Measurements from ENCODE around the gene PPP4C.

PPP4C gene

GRCh38 chr16:30041841-30042240, 34.0 kb upstream of the PPP4C start:
- no peaks in the 10 kb centered on the region for H3K36me3 ChIP-seq (ENCODE audit: control insufficient read depth, insufficient read depth, low read length)
- H3K9me3 ChIP-seq (ENCODE audit: control insufficient read depth, low read length): no peaks in the 10 kb centered on the region
- H3K27me3 ChIP-seq (ENCODE audit: control insufficient read depth, insufficient read depth, low read length): peaks cover 10% of the 10 kb centered on the region
- no peak overlapping the region for H3K4me3 ChIP-seq (ENCODE audit: low read length)
- H3K9ac ChIP-seq (ENCODE audit: low read length): no peak overlapping the region
- no peaks in the 10 kb centered on the region for H3K4me1 ChIP-seq (ENCODE audit: control insufficient read depth, insufficient read depth, low read length)

- H3K27me3 ChIP-seq (ENCODE audit: control insufficient read depth, insufficient read depth, low read length): peaks cover 10% of the 10 kb centered on the region
These were observed 29.6 kb upstream of the PPP4C start for GRCh38 chr16:30046178-30046577.

GRCh38 chr16:30046588-30046987, 29.2 kb upstream of the PPP4C start:
- H3K36me3 ChIP-seq (ENCODE audit: control insufficient read depth, insufficient read depth, low read length): no peaks in the 10 kb centered on the region
- no peak overlapping the region for H3K4me3 ChIP-seq (ENCODE audit: low read length)
- H3K9ac ChIP-seq (ENCODE audit: low read length): no peak overlapping the region
- no peaks in the 10 kb centered on the region for H3K4me1 ChIP-seq (ENCODE audit: control insufficient read depth, insufficient read depth, low read length)
- no peaks in the 10 kb centered on the region for H3K9me3 ChIP-seq (ENCODE audit: control insufficient read depth, low read length)
- peaks cover 10% of the 10 kb centered on the region for H3K27me3 ChIP-seq (ENCODE audit: control insufficient read depth, insufficient read depth, low read length)

More at GRCh38 chr16:30046178-30046577, 29.6 kb upstream of the PPP4C start:
- Histone ChIP-seq H3K9me3 (ENCODE audit: control insufficient read depth, low read length) (no peaks in the 10 kb centered on the region), H3K36me3 (ENCODE audit: control insufficient read depth, insufficient read depth, low read length) (no peaks in the 10 kb centered on the region), H3K4me3 (ENCODE audit: low read length) (no peak overlapping the region), H3K4me1 (ENCODE audit: control insufficient read depth, insufficient read depth, low read length) (no peaks in the 10 kb centered on the region), H3K9ac (ENCODE audit: low read length) (no peak overlapping the region)

DNA sequence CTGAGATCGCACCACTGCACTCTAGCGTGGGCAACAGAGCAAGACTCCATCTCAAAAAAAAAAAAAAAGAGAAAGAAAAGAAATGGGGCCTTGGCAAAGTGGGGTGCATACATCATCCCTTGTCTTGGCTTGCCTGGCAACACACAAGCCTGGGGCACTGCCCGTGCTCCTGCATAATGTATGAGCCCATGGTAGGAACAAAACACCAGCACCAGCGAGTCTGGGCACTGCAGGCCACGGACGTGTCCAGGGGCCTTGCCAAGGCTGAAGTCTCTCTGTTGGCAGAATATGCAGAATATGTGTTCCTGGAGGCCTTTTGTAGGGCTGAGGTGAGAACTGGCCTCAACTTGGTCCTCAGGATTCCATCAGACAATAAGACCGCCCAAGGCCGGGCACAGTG, 25.9 kb upstream of the PPP4C start:
- no peak overlapping the region for H3K9ac ChIP-seq (ENCODE audit: low read length)
- H3K4me3 ChIP-seq (ENCODE audit: low read length): no peak overlapping the region
- H3K36me3 ChIP-seq (ENCODE audit: control insufficient read depth, insufficient read depth, low read length): no peaks in the 10 kb centered on the region
- H3K4me1 ChIP-seq (ENCODE audit: control insufficient read depth, insufficient read depth, low read length): peaks cover 11% of the 10 kb centered on the region
- no peaks in the 10 kb centered on the region for H3K9me3 ChIP-seq (ENCODE audit: control insufficient read depth, low read length)
- H3K27me3 ChIP-seq (ENCODE audit: control insufficient read depth, insufficient read depth, low read length): peaks cover 10% of the 10 kb centered on the region

GRCh38 chr16:30051518-30051917, 24.3 kb upstream of the PPP4C start:
- Histone ChIP-seq H3K9me3 (ENCODE audit: control insufficient read depth, low read length) (no peaks in the 10 kb centered on the region), H3K4me3 (ENCODE audit: low read length) (no peak overlapping the region), H3K9ac (ENCODE audit: low read length) (no peak overlapping the region), H3K4me1 (ENCODE audit: control insufficient read depth, insufficient read depth, low read length) (peaks cover 20% of the 10 kb centered on the region), H3K36me3 (ENCODE audit: control insufficient read depth, insufficient read depth, low read length) (no peaks in the 10 kb centered on the region), H3K27me3 (ENCODE audit: control insufficient read depth, insufficient read depth, low read length) (peaks cover under 1% of the 10 kb centered on the region)

DNA sequence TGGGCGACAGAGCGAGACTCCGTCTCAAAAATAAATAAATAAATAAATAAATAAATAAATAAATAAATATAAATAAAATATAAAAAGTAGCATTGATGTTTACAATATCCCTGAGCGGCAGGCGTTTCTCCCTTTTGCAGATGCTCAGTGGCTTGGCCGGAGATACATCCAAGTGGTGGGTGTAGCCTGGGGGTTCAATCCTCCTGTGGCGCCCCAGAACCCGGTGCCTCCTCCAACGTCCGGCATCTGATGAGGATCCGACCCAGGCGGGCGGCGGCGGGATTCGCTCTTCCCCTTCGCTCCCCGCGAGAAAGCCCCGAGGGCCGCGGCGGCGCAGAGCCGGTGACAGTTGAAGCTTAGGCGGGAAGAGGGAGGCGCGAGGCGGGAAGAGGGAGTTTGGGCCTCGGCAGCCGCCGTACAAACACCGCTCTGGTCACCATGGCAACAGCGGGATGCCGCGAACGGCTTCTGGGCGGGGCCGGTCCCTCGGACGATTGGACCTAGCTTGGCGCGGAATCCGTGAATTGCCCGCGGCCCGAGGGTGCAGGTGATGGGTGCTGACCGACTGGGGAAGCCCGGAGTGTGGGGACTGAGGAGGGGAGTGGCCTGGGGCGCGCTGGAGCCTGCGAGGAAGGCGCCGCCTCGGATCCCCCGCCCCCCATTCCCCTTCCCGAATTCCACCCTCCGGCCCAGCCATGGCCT, 23.0 kb upstream of the PPP4C start:
- Histone ChIP-seq H3K4me1 (ENCODE audit: control insufficient read depth, insufficient read depth, low read length) (peaks cover 20% of the 10 kb centered on the region), H3K9ac (ENCODE audit: low read length) (peak overlapping the region; percentile 65), H3K9me3 (ENCODE audit: control insufficient read depth, low read length) (no peaks in the 10 kb centered on the region), H3K27me3 (ENCODE audit: control insufficient read depth, insufficient read depth, low read length) (no peaks in the 10 kb centered on the region), H3K4me3 (ENCODE audit: low read length) (peak overlapping the region; percentile 77), H3K36me3 (ENCODE audit: control insufficient read depth, insufficient read depth, low read length) (no peaks in the 10 kb centered on the region)

GRCh38 chr16:30053376-30054015, 22.3 kb upstream of the PPP4C start:
- H3K9me3 ChIP-seq (ENCODE audit: control insufficient read depth, low read length): no peaks in the 10 kb centered on the region
- peak overlapping the region; percentile 65 for H3K9ac ChIP-seq (ENCODE audit: low read length)
- peak overlapping the region; percentile 77 for H3K4me3 ChIP-seq (ENCODE audit: low read length)
- H3K36me3 ChIP-seq (ENCODE audit: control insufficient read depth, insufficient read depth, low read length): no peaks in the 10 kb centered on the region
- no peaks in the 10 kb centered on the region for H3K27me3 ChIP-seq (ENCODE audit: control insufficient read depth, insufficient read depth, low read length)
- H3K4me1 ChIP-seq (ENCODE audit: control insufficient read depth, insufficient read depth, low read length): peaks cover 20% of the 10 kb centered on the region

GRCh38 chr16:30054451-30054850, 21.3 kb upstream of the PPP4C start:
- H3K4me3 ChIP-seq (ENCODE audit: low read length): no peak overlapping the region
- H3K27me3 ChIP-seq (ENCODE audit: control insufficient read depth, insufficient read depth, low read length): no peaks in the 10 kb centered on the region
- H3K36me3 ChIP-seq (ENCODE audit: control insufficient read depth, insufficient read depth, low read length): no peaks in the 10 kb centered on the region
- H3K4me1 ChIP-seq (ENCODE audit: control insufficient read depth, insufficient read depth, low read length): peaks cover 20% of the 10 kb centered on the region
- no peak overlapping the region for H3K9ac ChIP-seq (ENCODE audit: low read length)
- no peaks in the 10 kb centered on the region for H3K9me3 ChIP-seq (ENCODE audit: control insufficient read depth, low read length)

GRCh38 chr16:30054959-30055553, 20.7 kb upstream of the PPP4C start:
- H3K9me3 ChIP-seq (ENCODE audit: control insufficient read depth, low read length): no peaks in the 10 kb centered on the region
- H3K9ac ChIP-seq (ENCODE audit: low read length): no peak overlapping the region

DNA sequence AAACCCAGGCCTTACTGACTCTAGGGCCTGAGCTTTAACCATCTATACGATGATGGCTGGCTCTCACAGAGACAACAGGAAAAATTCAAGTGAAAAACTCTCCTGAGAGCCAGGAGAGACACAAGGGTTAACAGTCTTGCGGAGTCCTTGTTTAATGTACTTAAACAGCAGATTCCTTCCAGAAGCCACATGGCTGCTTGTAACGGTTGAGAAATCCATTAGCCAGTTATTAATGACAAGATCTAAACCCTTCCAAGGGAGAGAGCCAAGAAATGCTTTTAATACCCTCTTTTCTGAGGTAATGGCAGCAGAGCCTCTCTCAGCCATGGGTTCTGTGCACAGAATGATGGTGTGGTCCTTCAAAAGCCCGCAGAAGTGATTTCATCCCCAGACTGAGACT, 15.4 kb upstream of the PPP4C start:
- H3K9me3 ChIP-seq (ENCODE audit: control insufficient read depth, low read length): no peaks in the 10 kb centered on the region
- H3K9ac ChIP-seq (ENCODE audit: low read length): no peak overlapping the region
- peaks cover 22% of the 10 kb centered on the region for H3K4me1 ChIP-seq (ENCODE audit: control insufficient read depth, insufficient read depth, low read length)
- no peak overlapping the region for H3K4me3 ChIP-seq (ENCODE audit: low read length)
- no peaks in the 10 kb centered on the region for H3K27me3 ChIP-seq (ENCODE audit: control insufficient read depth, insufficient read depth, low read length)
- no peaks in the 10 kb centered on the region for H3K36me3 ChIP-seq (ENCODE audit: control insufficient read depth, insufficient read depth, low read length)

More at GRCh38 chr16:30054959-30055553, 20.7 kb upstream of the PPP4C start:
- Histone ChIP-seq H3K27me3 (ENCODE audit: control insufficient read depth, insufficient read depth, low read length) (no peaks in the 10 kb centered on the region), H3K4me1 (ENCODE audit: control insufficient read depth, insufficient read depth, low read length) (peaks cover 20% of the 10 kb centered on the region), H3K4me3 (ENCODE audit: low read length) (no peak overlapping the region), H3K36me3 (ENCODE audit: control insufficient read depth, insufficient read depth, low read length) (no peaks in the 10 kb centered on the region)

- Histone ChIP-seq H3K36me3 (ENCODE audit: control insufficient read depth, insufficient read depth, low read length) (no peaks in the 10 kb centered on the region), H3K27me3 (ENCODE audit: control insufficient read depth, insufficient read depth, low read length) (no peaks in the 10 kb centered on the region), H3K4me1 (ENCODE audit: control insufficient read depth, insufficient read depth, low read length) (peaks cover 17% of the 10 kb centered on the region), H3K4me3 (ENCODE audit: low read length) (no peak overlapping the region), H3K9me3 (ENCODE audit: control insufficient read depth, low read length) (no peaks in the 10 kb centered on the region), H3K9ac (ENCODE audit: low read length) (no peak overlapping the region)
These were observed 14.8 kb upstream of the PPP4C start for GRCh38 chr16:30060836-30061554.

Data from mucosa of stomach (tissue), 1 donor.